Heart left ventricle (tissue), 13 donors: Measurements from ENCODE around the gene ZNF44.

ENCODE experiments used
- POLR2A ChIP-seq, 2 donors: fragments of 450-650 bp; IDR thresholded peaks; one replicate each; pipeline ENCODE4 v1.6.1; 2017; ENCODE audit warnings: antibody characterized with exemption in 2 of 2, mild to moderate bottlenecking in 2 of 2, moderate library complexity in 2 of 2
- TF ChIP-seq, protein P1 (sequence below), 12 donors: fragments of 200-600 bp; sonication (generic) in 4 of 12; IDR thresholded peaks; one replicate each; pipeline versions ENCODE4 v1.5.0 to v1.8.0; 2018 to 2022; ENCODE audit warnings: antibody characterized with exemption in 12 of 12, mild to moderate bottlenecking in 5 of 12
- donor health status: ischemic (EF 13 %, LVEDD 7.1; RV severe dilation, severe dysfunction).
- donor health status: DM: no; HTN: yes; CAD: no.
- donor health status: DM: no; HTN: no; CAD: no.
- donor health status: ischemic (EF 25% LVEDD 6.9; RV normal size, moderate dysfunction).
- donor health status: ischemic (EF 25% LVEDD 5.7; RV mildly dilated, moderate dysfunction).
- donor health status: ischemic (EF 35%, LVEDD 5.7; RV mildly dilated, moderate dysfunction).
- donor health status: nonischemic (EF 11% LVEDD 7.7; RV severe dilation, severe dysfunction).
- donor health status: DM: yes; HTN: yes; CAD: no.
- donor health status: PGD.
- donor health status: ischemic (EF 29% LVEDD 5.4; RV normal size, mild dysfunction).
- donor health status: nonischemic (EF 23%, LVEDD 6.1; RV moderate dilation, normal function).

DNA sequence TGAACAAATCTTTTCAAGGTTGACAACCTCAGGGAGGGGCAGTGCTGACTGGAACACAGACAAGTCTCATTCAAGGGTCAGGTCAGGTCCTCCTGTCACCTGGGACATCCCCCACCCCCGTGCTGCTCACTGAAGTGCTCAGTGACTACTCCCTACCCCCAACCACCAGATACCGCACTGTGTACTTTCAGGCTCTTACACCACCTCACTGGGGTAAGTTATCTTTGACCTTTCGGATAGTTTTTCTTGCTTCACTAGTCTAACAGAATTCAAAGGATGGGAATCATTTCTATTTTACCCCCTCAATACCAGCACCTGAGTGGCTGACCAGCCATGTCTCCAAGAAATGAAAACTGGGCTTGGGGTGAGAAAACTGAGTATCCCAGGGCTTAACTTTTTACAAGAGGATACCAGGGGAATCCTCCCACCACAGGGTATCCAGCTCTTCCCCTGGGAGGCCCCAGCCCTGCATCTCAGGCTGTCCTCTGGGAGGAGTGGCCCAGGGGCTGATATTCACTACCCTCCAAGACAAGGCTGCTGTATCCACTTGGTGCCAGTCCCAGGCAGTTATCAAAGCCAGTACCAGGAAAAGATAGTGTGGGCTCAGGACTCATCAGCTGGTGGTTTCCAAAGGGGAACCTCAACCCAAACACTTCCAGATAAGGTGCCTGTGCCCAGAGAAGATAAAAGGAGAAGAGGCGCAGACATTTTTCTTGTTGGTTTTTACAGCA is 36.7 kb upstream of the ZNF44 start:
- TF ChIP-seq, protein P1, sequence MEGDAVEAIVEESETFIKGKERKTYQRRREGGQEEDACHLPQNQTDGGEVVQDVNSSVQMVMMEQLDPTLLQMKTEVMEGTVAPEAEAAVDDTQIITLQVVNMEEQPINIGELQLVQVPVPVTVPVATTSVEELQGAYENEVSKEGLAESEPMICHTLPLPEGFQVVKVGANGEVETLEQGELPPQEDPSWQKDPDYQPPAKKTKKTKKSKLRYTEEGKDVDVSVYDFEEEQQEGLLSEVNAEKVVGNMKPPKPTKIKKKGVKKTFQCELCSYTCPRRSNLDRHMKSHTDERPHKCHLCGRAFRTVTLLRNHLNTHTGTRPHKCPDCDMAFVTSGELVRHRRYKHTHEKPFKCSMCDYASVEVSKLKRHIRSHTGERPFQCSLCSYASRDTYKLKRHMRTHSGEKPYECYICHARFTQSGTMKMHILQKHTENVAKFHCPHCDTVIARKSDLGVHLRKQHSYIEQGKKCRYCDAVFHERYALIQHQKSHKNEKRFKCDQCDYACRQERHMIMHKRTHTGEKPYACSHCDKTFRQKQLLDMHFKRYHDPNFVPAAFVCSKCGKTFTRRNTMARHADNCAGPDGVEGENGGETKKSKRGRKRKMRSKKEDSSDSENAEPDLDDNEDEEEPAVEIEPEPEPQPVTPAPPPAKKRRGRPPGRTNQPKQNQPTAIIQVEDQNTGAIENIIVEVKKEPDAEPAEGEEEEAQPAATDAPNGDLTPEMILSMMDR (IDR thresholded peaks at IDR 0.05), result no peak
- TF ChIP-seq POLR2A (IDR thresholded peaks at IDR 0.05), result no peak
